OCI-LY7 (cell line): ENCODE results near the gene FNDC5.

ENCODE experiments used
- CTCF ChIP-seq: fragments of 200-600 bp; sonication (generic); conservative IDR thresholded peaks from 2 replicates; pipeline ENCODE4 v1.5.1; 2014; ENCODE audit warnings: mild to moderate bottlenecking, antibody characterized with exemption, low read length, moderate library complexity, mixed read lengths
- EZH2phosphoT487 ChIP-seq: fragments of 200-600 bp; sonication (generic); IDR thresholded peaks from 2 replicates; pipeline ENCODE4 v1.6.1; 2018; ENCODE audit warnings: low read depth, borderline replicate concordance, mild to moderate bottlenecking, mixed run types, antibody characterized with exemption, low read length, moderate library complexity, mixed read lengths

GRCh38 chr1:32867151-32867550 lies 3.6 kb downstream of the FNDC5 start:
- TF ChIP-seq CTCF (no peak), EZH2phosphoT487 (no peak)
